ENCODE results near the gene DET1.
A peak's percentile ranks its signal among the peaks of the same experiment; 100 is the strongest.

The DET1 gene

GRCh38 chr15:88518903-88519302 lies 27.6 kb downstream of the DET1 start:
- Histone ChIP-seq H3K9me3 (ENCODE audit: control insufficient read depth, insufficient read depth, low read depth, low read length) (no peaks in the 10 kb centered on the region), H3K27ac (ENCODE audit: extremely low read depth, low read depth, low read length) (no peak overlapping the region), H3K4me1 (ENCODE audit: control insufficient read depth, insufficient read depth, low read length) (no peaks in the 10 kb centered on the region), H3K4me3 (ENCODE audit: low read depth, low read length) (no peak overlapping the region), H3K36me3 (ENCODE audit: control insufficient read depth in 2 of 2, insufficient read depth in 1 of 2, low read length in 2 of 2) (peaks cover 13 to 14% of the 10 kb centered on the region in 2 experiments)
- ChIA-PET POLR2A (no interaction called here), CTCF (interaction anchor here (0.5 to 0.9 kb wide), 2 partner anchors 95 to 241 kb away, joined by 3 read pairs; no protein-coding TSS in a partner anchor)
- TF ChIP-seq IKZF3 (tag by site-specific recombination; IDR thresholded peaks at IDR 0.05): no peak
- TF ChIP-seq, protein P1, sequence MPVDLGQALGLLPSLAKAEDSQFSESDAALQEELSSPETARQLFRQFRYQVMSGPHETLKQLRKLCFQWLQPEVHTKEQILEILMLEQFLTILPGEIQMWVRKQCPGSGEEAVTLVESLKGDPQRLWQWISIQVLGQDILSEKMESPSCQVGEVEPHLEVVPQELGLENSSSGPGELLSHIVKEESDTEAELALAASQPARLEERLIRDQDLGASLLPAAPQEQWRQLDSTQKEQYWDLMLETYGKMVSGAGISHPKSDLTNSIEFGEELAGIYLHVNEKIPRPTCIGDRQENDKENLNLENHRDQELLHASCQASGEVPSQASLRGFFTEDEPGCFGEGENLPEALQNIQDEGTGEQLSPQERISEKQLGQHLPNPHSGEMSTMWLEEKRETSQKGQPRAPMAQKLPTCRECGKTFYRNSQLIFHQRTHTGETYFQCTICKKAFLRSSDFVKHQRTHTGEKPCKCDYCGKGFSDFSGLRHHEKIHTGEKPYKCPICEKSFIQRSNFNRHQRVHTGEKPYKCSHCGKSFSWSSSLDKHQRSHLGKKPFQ (tag by site-specific recombination; IDR thresholded peaks at IDR 0.05): no peak
- no peak for TF ChIP-seq ZFP69B (tag by site-specific recombination; IDR thresholded peaks at IDR 0.05)
- TF ChIP-seq MZF1 (tag by site-specific recombination; IDR thresholded peaks at IDR 0.05; ENCODE audit: borderline replicate concordance): no peak
- no peak for TF ChIP-seq ZIC2 (tag by site-specific recombination; IDR thresholded peaks at IDR 0.05)
- no peak for TF ChIP-seq REPIN1 (tag by site-specific recombination; IDR thresholded peaks at IDR 0.05; ENCODE audit: low read depth)
- no peak for TF ChIP-seq SP7 (tag by site-specific recombination; IDR thresholded peaks at IDR 0.05)
- no peak for TF ChIP-seq ZBTB48 (tag by site-specific recombination; IDR thresholded peaks at IDR 0.05)
- no peak for TF ChIP-seq ZNF221 (tag by site-specific recombination; IDR thresholded peaks at IDR 0.05; ENCODE audit: borderline replicate concordance)
- no peak for TF ChIP-seq ZNF26 (tag by site-specific recombination; IDR thresholded peaks at IDR 0.05)
- no peak for TF ChIP-seq ZBTB10 (tag by site-specific recombination; IDR thresholded peaks at IDR 0.05)
- TF ChIP-seq HOXD13 (CRISPR knock-in tag; IDR thresholded peaks at IDR 0.05; ENCODE audit: borderline replicate concordance): no peak
- no peak for TF ChIP-seq KLF9 (tag by site-specific recombination; IDR thresholded peaks at IDR 0.05; ENCODE audit: low read depth)
- no peak for TF ChIP-seq PRDM6 (tag by site-specific recombination; IDR thresholded peaks at IDR 0.05)
- TF ChIP-seq BCL11A (tag by site-specific recombination; IDR thresholded peaks at IDR 0.05; ENCODE audit: low read depth): no peak

GRCh38 chr15:88513195-88513594 lies 33.3 kb downstream of the DET1 start:
- CTCF ChIA-PET: interaction anchor here (0.6 to 1.0 kb wide), 2 partner anchors 36 to 1943 kb away, joined by 3 read pairs; no protein-coding TSS in a partner anchor
- POLR2A ChIA-PET: no interaction called here
- Histone ChIP-seq H3K9me3 (ENCODE audit: control insufficient read depth, insufficient read depth, low read depth, low read length) (no peaks in the 10 kb centered on the region), H3K4me3 (ENCODE audit: low read depth, low read length) (no peak overlapping the region), H3K27ac (ENCODE audit: extremely low read depth, low read depth, low read length) (no peak overlapping the region), H3K36me3 (ENCODE audit: control insufficient read depth in 2 of 2, insufficient read depth in 1 of 2, low read length in 2 of 2) (peaks cover 9 to 52% of the 10 kb centered on the region in 2 experiments), H3K4me1 (ENCODE audit: control insufficient read depth, insufficient read depth, low read length) (no peaks in the 10 kb centered on the region)
- TF ChIP-seq SP7 (tag by site-specific recombination; IDR thresholded peaks at IDR 0.05) (peak; percentile 79), ZNF621 (tag by site-specific recombination; IDR thresholded peaks at IDR 0.05) (no peak)

Data from HEK293 (cell line).